Epithelial cell of proximal tubule (primary cell): Measurements from ENCODE around the gene ATP5PO. TPM values are rescaled to one million over a fixed set of nuclear protein-coding genes. Genes with fewer than 3 reads are reported as not detected.
"Not testable (repeated sequence)": the region's sequence is repeated elsewhere in the genome, so short reads cannot be mapped to it uniquely, and the experiment has no call there.

Experiments
- DNase-seq: peaks from one replicate; pipeline ENCODE4 v3.0.0-alpha.2; 2011; ENCODE audit warnings: low read depth
- H3K4me3 ChIP-seq: 2 replicates; pipeline ENCODE4 v1.5.1; 2011; ENCODE audit warnings: low read depth, mild to moderate bottlenecking, low read length
- total RNA-seq: library from RNA; depleted of rRNA; stranded (reverse); fragments of >200 nt; gene quantifications from 2 replicates; pipeline ENCODE4 v1.2.3, GENCODE V29; 2015
- TF ChIP-seq, protein P1 (sequence below): conservative IDR thresholded peaks from 2 replicates; pipeline ENCODE4 v1.5.1; 2012; ENCODE audit warnings: low read depth, mild to moderate bottlenecking, low read length

ATP5PO gene
- total RNA-seq, 1 donor from 2014 or later = 313 TPM

DNA sequence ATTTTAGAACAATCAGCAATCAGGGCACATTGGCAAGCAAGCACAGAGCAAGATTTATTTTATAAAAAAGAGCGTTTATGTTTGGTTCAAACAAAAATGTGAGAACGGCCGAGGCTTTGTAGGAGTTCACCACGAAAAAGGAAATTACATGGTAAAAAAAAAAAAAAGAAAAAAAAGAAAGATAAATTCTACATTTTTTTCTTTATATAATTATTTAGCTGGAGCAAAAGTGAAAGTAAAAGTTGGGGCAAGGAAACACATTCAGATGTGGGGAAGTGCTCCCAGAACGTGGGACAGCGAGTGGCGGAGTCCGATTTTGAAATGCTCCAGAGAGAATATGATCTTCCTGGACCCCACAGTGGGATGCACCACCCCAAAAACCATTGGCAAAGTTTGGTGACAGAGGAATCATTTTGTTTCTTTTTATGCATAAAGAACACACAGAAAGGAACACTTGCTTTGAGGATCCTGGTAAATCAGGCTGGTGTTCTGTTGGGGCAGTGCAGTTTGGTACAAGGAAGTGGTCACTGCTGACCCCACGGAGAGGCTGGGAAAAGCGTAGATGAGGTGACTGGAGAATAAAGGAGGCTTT is 16.3 kb upstream of the ATP5PO start:
- TF ChIP-seq, protein P1, sequence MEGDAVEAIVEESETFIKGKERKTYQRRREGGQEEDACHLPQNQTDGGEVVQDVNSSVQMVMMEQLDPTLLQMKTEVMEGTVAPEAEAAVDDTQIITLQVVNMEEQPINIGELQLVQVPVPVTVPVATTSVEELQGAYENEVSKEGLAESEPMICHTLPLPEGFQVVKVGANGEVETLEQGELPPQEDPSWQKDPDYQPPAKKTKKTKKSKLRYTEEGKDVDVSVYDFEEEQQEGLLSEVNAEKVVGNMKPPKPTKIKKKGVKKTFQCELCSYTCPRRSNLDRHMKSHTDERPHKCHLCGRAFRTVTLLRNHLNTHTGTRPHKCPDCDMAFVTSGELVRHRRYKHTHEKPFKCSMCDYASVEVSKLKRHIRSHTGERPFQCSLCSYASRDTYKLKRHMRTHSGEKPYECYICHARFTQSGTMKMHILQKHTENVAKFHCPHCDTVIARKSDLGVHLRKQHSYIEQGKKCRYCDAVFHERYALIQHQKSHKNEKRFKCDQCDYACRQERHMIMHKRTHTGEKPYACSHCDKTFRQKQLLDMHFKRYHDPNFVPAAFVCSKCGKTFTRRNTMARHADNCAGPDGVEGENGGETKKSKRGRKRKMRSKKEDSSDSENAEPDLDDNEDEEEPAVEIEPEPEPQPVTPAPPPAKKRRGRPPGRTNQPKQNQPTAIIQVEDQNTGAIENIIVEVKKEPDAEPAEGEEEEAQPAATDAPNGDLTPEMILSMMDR = no peak
- no peak for DNase-seq
- H3K4me3 ChIP-seq = peak overlapping the region; percentile 32

- H3K4me3 ChIP-seq = peak overlapping the region; percentile 32
- not testable (repeated sequence) for DNase-seq
Measured at GRCh38 chr21:33931052-33931798, 15.6 kb upstream of the ATP5PO start.

GRCh38 chr21:33926248-33926647 is 10.6 kb upstream of the ATP5PO start:
- not testable (repeated sequence) for H3K4me3 ChIP-seq, DNase-seq

- TF ChIP-seq, protein P1 = no peak
- DNase-seq = no peak
Measured at GRCh38 chr21:33924766-33925100, 9.1 kb upstream of the ATP5PO start.

DNA sequence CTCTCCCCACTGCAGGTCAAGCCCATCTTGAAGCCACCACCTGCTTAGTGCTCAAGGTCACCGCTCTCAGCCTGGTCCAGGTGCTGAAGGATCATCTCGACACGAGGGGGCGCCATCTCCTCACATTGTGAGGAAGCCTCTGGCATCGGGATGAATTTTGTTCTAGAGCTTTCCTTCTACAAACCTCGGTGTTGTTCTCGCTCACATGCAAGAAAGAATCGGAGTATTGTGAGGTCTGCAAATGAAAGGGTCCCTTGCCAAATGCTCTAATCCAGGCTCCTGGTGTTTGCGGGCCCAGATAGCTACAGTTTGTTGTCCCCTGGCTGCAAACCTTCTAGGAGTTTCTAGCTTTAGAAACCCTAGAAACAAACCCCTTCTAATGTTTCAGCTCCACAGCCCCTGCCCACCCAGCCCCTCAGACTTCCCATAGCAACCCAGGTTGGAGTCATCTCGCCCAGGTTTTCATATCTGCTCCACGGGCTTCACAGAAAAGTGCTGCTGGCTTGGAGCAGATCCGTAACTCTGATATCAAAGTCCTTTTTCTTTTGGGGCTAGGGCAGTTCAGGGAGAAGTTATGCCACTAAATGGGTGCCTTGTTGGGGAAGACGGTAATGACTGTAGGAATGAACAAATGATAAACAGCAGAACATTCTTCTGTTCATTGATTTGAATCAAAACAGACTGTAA is 8.6 kb upstream of the ATP5PO start:
- TF ChIP-seq, protein P1 = peak; percentile 94
- DNase-seq = no peak
- no peak overlapping the region for H3K4me3 ChIP-seq

More at GRCh38 chr21:33924766-33925100, 9.1 kb upstream of the ATP5PO start:
- no peak overlapping the region for H3K4me3 ChIP-seq

DNA sequence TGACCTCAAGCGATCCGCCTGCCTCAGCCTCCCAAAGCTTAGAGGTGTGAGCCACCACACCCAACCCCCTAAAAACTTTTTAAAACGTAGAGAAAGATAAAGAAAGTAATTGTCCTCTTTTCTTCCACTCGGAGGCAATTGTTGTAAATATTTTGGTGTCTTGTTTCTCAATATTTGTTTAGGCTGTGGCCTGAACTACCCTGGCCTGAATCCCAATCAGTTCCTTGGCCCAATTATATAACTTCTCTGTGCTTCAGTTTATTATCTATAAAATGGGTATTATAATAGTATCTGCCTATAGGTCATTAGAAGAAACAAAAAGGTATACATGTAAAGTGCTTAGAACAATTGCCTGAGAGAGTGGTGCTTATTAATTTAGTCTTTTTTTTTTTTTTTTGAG is 1.8 kb upstream of the ATP5PO start:
- TF ChIP-seq, protein P1 = no peak
- DNase-seq = no peak
- no peak overlapping the region for H3K4me3 ChIP-seq

DNA sequence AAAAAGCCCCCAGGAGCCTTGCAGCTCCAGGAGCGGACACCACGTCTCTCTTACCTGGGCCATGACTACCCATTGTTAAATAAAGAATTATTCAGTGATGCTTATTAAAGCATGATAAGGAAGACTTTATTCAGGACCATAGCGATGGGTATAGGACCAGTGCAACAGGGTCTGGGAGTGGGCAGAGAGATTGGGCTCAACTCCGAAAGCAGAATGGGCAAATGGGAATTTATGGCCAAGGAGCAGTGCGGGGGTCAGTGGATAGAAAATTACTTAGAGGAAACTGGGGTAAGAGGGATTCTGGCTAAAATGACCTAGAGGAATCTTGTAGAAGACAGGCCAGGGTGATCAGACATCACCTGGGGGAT is 580 bp upstream of the ATP5PO start:
- TF ChIP-seq, protein P1 = no peak
- H3K4me3 ChIP-seq = peak overlapping the region; percentile 94
- no peak for DNase-seq

GRCh38 chr21:33914188-33914587 is 1.4 kb downstream of the ATP5PO start:
- peak overlapping the region; percentile 94 for H3K4me3 ChIP-seq
- TF ChIP-seq, protein P1 = no peak
- no peak for DNase-seq
